Large intestine (tissue), 3 donors: ENCODE data around the gene GUCY1A2. TPM values are rescaled to one million over a fixed set of nuclear protein-coding genes. Genes with fewer than 3 reads are reported as not detected.

ENCODE experiments used
- DNase-seq, 2 donors: peaks; one replicate each; pipeline versions ENCODE4 v3.0.0 to v3.0.0-alpha.2; 2013
- H3K27ac ChIP-seq: one replicate; pipeline ENCODE4 v1.5.1; 2013; ENCODE audit warnings: low read length
- H3K27me3 ChIP-seq: 2 replicates; pipeline ENCODE4 v1.6.1; 2013; ENCODE audit warnings: low read length; ENCODE audit not compliant: control insufficient read depth, insufficient read depth
- H3K36me3 ChIP-seq: 2 replicates; pipeline ENCODE4 v1.6.1; 2013; ENCODE audit warnings: low read length; ENCODE audit not compliant: control insufficient read depth, insufficient read depth
- H3K4me1 ChIP-seq: one replicate; pipeline ENCODE4 v1.6.1; 2013; ENCODE audit warnings: low read length; ENCODE audit not compliant: control insufficient read depth, insufficient read depth
- H3K4me3 ChIP-seq: one replicate; pipeline ENCODE4 v1.5.1; 2013; ENCODE audit warnings: low read length
- H3K9me3 ChIP-seq: one replicate; pipeline ENCODE4 v1.6.1; 2013; ENCODE audit warnings: mild to moderate bottlenecking, low read depth, low read length, moderate library complexity; ENCODE audit not compliant: control insufficient read depth
- WGBS: methylation state at CpG from one replicate; pipeline ENCODE4 v1.1.5; 2013; ENCODE audit warnings: low lambda C conversion rate; ENCODE audit not compliant: insufficient coverage; 5-methylcytosine and 5-hydroxymethylcytosine counted together
- polyA plus RNA-seq: library from polyadenylated mRNA; unstranded; fragments of 120-200 nt; gene quantifications from one replicate; pipeline ENCODE4 v1.2.1, GENCODE V29; 2013

The GUCY1A2 gene
- polyA plus RNA-seq, 1 donor = 4.0 TPM

DNA sequence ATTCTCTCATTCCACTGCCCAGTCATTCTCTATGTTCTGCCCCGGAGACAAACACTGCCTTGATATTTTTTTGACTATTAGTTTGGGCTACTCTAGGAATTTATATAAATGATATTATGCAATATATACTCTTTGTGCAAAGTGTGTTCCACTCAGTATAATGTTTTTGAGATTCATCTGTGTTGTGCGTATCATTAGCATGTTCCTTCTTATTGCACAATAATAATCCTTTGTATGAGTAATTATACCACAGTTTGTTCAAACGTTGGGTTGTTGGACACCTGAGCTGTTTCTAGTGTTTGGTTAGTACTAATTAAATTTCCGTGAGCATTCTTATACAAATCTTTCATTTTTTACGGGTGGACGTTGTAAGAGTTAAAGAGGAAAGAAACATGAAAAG lies 390.6 kb downstream of the GUCY1A2 start:
- H3K27ac ChIP-seq = no peak overlapping the region
- H3K27me3 ChIP-seq = no peaks in the 10 kb centered on the region
- no peaks in the 10 kb centered on the region for H3K36me3 ChIP-seq
- DNase-seq = no peak
- no peaks in the 10 kb centered on the region for H3K4me1 ChIP-seq
- peaks cover 4% of the 10 kb centered on the region for H3K9me3 ChIP-seq
- no peak overlapping the region for H3K4me3 ChIP-seq
- WGBS = 95% methylated on average over 3 of the region's 6 CpGs

DNA sequence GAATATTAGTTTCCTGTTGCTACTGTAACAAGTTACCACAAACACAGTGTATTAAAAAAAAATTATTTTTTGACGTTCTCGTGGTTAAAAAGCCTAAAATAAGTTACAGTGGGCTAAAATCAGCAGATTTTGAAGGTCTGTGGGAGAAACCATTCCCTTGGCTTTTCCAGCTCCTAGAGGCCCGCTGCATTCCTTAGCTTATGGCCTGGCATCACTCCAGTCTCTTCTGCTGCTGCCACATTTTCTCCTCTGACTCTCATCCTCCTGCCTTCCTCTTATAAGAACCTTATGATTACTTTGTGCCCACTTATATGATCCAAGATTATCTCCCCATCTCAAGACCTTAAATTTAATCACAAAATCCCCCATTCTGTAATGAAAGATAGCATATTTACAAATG lies 392.7 kb downstream of the GUCY1A2 start:
- Histone ChIP-seq H3K9me3 (peaks cover 4% of the 10 kb centered on the region), H3K27me3 (no peaks in the 10 kb centered on the region), H3K4me3 (no peak overlapping the region), H3K27ac (no peak overlapping the region), H3K4me1 (no peaks in the 10 kb centered on the region), H3K36me3 (no peaks in the 10 kb centered on the region)
- DNase-seq = no peak
- 90% methylated on average over 3 of the region's 3 CpGs for WGBS

DNA sequence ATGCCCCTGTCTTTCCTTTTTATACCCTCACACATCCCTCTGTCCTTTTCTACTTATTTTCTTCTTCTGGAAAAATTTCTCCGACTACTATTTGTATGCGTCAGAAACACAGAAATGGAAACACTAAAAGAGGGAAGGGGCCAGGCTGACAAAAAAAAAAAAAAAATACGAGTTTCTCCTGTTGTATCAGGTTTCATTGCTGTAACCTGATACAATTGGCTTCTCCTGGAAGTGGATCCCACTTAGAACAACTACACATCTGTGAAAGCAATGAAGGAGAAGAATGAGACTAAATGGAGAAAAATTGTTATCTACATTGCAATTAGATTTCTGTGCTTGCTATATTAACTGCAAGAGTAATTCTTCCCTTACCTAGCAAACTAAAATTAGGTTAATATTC lies 393.9 kb downstream of the GUCY1A2 start:
- WGBS = 100% methylated on average over 2 of the region's 3 CpGs
- H3K4me1 ChIP-seq = no peaks in the 10 kb centered on the region
- no peaks in the 10 kb centered on the region for H3K27me3 ChIP-seq
- no peaks in the 10 kb centered on the region for H3K36me3 ChIP-seq
- peaks cover 4% of the 10 kb centered on the region for H3K9me3 ChIP-seq
- DNase-seq = no peak
- no peak overlapping the region for H3K27ac ChIP-seq
- no peak overlapping the region for H3K4me3 ChIP-seq
